HG03097 (cell line): Measurements from ENCODE around the gene ANGPTL8.

Experiments
- ATAC-seq: cut with Tn5 transposase; IDR thresholded peaks from one replicate; pipeline ENCODE4 v1.9.1; 2021; ENCODE audit not compliant: unreplicated experiment, low FRiP score

ANGPTL8 gene

GRCh38 chr19:11286312-11286974 lies 47.0 kb downstream of the ANGPTL8 start:
- ATAC-seq, result no peak

GRCh38 chr19:11288349-11288748 lies 48.9 kb downstream of the ANGPTL8 start:
- no peak for ATAC-seq

- no peak for ATAC-seq
Observed at GRCh38 chr19:11290256-11290655, 50.8 kb downstream of the ANGPTL8 start.

GRCh38 chr19:11291415-11291814 lies 52.0 kb downstream of the ANGPTL8 start:
- ATAC-seq, result no peak
